KG1 (cell line): ENCODE data around the gene BDKRB1.

Experiments used
- DNase-seq: peaks from one replicate; lab custom pipeline; 2025; lab: John Stamatoyannopoulos, UW

Gene BDKRB1

GRCh38 chr14:96261772-96262655, 6.0 kb downstream of the BDKRB1 start:
- DNase-seq = no peak

- no peak for DNase-seq
Measured at GRCh38 chr14:96263347-96264199, 7.6 kb downstream of the BDKRB1 start.

DNA sequence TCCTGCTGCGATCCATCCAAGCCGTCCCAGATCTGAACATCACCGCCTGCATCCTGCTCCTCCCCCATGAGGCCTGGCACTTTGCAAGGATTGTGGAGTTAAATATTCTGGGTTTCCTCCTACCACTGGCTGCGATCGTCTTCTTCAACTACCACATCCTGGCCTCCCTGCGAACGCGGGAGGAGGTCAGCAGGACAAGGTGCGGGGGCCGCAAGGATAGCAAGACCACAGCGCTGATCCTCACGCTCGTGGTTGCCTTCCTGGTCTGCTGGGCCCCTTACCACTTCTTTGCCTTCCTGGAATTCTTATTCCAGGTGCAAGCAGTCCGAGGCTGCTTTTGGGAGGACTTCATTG, 8.2 kb downstream of the BDKRB1 start:
- DNase-seq = no peak

GRCh38 chr14:96264853-96265252, 8.8 kb downstream of the BDKRB1 start:
- DNase-seq = no peak

GRCh38 chr14:96265383-96266095, 9.5 kb downstream of the BDKRB1 start:
- no peak for DNase-seq

DNA sequence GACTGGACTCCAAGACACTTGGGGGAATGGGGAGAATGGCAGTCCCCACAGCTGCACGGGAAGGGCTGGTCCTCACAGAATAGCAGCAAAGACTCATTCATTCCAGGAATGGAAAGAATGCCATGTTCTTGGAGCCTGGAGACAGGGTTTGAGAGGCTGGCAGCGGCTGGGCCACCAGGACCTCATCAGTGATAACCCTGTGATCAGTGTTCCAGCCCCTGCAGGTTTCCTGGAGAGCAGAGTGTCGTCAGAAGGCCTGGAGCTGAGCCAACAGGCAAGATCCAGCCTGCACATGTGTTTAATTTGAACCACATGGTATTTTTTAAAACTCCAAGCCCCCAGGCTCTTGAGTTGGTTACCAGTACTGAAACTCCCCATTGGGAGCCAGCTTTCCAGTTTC, 11.3 kb downstream of the BDKRB1 start:
- no peak for DNase-seq

- DNase-seq = no peak
Measured at GRCh38 chr14:96267916-96268315, 11.9 kb downstream of the BDKRB1 start.

- DNase-seq = no peak
Measured at GRCh38 chr14:96268431-96269358, 12.7 kb downstream of the BDKRB1 start.

- DNase-seq = no peak
Measured at GRCh38 chr14:96269359-96269710, 13.3 kb downstream of the BDKRB1 start.

DNA sequence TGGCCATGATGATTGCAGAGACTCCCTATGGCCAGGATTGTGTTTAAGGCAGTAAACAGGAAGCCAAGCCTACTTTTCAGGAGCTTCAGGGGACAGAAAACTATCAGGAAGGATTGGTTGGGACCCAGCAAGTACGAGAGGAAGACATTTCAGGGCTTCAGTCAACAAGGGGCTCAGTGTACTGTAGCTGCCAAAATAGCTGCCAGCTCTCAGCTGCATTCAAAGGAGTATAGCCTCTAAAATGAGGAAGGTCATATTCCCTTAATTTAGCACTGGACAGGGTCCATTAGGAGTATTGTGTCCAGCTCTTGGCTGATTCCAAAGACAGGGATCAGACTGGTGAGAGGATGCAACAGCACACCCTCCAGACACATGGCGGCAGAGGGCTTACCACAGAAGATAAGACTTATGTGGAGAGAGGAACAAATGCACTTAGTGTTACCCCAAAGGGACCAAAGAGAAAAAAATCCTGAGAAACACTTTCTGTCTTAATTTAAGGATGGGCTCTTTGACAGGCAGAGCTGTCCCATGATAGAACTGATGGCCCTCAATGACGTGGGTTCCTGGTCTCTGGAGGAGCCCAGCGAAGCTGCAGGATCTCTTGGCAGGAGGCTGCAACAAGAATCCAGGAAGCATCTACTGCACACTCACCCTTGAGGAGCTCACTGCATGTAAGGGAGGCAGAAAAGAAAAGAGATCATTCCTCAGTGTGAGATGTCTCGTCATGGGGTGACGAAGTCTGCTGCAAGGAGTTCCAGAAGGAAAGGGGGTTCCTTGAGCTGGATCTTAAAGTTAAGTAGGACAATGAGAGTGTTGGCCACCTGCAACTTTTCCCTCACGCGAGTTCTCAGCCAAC, 14.8 kb downstream of the BDKRB1 start:
- DNase-seq = no peak

DNA sequence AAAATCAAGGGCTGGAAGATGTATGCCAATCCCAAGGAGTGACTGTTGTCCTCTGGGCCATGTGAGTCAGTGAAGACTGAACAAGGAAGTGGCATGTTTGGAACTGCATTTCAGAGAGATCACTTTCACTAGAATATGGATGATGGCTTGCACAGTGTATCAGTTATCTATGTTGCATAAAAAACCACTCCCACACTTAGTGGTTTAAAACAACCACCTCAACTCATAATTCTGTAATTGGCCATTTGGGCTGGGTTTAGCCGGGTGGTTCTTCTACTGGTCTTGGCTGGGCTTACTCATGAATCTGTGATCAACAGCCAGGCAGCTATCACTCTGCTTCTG, 15.4 kb downstream of the BDKRB1 start:
- no peak for DNase-seq

GRCh38 chr14:96272777-96273473, 16.9 kb downstream of the BDKRB1 start:
- no peak for DNase-seq

GRCh38 chr14:96273629-96274028, 17.6 kb downstream of the BDKRB1 start:
- no peak for DNase-seq

DNA sequence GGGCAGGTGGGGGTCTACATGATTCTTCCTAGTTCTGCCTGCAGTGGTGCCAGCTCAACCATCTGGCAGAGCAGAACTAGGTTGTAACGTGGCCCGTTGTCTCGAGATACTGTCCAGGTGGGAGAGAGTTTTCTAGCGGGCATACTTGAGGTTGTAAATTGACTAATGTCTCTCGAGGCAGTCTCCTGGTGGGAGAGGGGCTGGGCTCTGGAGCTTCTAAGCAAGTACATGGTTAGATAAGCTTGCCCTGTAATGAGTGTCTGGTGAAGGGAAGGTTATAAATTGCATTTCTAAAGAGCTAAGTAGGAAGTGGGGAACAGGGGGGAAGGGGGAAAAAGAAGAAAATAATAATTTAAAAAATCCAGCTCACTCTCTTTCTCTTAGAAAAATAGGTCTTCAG, 18.1 kb downstream of the BDKRB1 start:
- no peak for DNase-seq

DNA sequence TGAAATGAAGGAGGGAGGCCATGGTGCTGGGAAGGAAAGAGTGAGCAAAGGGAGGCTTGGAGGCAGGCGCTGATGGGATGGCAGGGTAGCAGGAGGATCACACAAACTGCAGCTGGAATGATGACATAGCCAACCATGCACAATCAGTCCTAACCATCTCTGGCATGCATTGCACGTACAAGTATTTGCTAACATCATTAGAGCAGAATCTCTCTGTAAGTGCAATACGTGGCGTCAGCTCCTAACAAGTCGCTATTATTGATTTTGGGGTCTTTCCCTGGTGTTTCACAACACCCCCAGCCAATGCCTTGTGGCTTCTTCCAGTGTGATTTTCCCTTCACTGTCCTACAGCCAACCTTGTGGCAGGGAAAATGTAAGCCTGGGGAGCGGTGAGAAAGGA, 18.5 kb downstream of the BDKRB1 start:
- DNase-seq = no peak

- peak; percentile 13 for DNase-seq
Measured at GRCh38 chr14:96275177-96276112, 19.4 kb downstream of the BDKRB1 start.

DNA sequence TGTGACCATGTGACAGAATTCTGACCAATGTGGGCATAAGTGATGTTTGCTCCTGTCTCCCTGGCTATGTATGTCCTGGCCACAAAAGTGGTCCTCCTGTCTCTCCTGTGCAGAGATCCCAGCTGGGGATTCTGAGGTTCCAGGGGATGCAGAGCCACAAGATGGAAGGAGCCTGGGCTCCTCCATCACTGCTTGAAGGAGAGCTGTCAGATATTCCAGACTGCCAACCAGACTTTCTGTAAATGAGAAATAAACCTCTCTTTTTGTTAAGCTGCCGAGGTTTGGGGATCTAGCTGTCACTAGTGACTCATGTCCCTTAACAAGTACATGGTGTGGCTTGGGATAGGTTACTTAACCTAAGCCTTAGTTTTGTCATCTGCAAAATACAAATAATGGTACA, 21.9 kb downstream of the BDKRB1 start:
- DNase-seq = no peak

- DNase-seq = no peak
Measured at GRCh38 chr14:96279564-96279963, 23.6 kb downstream of the BDKRB1 start.

DNA sequence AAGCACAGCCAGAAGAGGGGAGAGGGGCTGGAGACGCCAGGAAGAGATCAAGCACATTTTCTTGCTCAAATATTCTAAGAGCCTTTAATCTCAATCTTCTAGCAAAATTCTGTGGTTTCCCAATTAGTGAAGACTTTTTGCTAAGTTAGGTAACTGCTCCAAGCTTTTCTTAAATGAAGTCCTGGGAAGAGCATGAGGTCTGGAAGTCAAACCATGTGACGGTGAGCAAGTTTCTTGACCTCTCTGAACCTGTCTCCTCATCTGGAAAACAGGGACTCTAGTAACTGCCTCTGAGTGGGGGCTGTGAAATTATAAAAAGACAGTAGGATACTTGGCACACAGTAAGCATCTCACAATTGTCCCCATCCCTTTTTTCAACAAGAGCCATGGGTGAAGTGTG, 24.1 kb downstream of the BDKRB1 start:
- no peak for DNase-seq
